Esophagus muscularis mucosa (tissue), 4 donors: ENCODE data around the gene MACROD2. TPM values are rescaled to one million over a fixed set of nuclear protein-coding genes. Genes with fewer than 3 reads are reported as not detected.

Source experiments
- DNase-seq: peaks from one replicate; pipeline ENCODE4 v3.0.0-alpha.2; 2017; ENCODE audit errors: extremely low spot score
- H3K27ac ChIP-seq, 4 donors: fragments of 200-600 bp; sonication (generic); replicated peaks in 1 of 4; 1 replicate in 3 of 4; 2 replicates in 1 of 4; pipeline ENCODE4 v1.5.1; 2016 to 2019; ENCODE audit warnings: mild to moderate bottlenecking in 1 of 4
- H3K27me3 ChIP-seq, 4 donors: fragments of 200-600 bp; sonication (generic); one replicate each; pipeline versions ENCODE4 v1.5.1 to v1.6.0; 2016 to 2019
- H3K36me3 ChIP-seq, 4 donors: fragments of 200-600 bp; sonication (generic); one replicate each; pipeline ENCODE4 v1.5.1; 2016 to 2019
- H3K4me1 ChIP-seq, 4 donors: fragments of 200-600 bp; sonication (generic); one replicate each; pipeline ENCODE4 v1.5.1; 2016 to 2019
- H3K4me3 ChIP-seq, 4 donors: fragments of 200-600 bp; sonication (generic); 1 replicate in 2 of 4; 2 replicates in 2 of 4; pipeline ENCODE4 v1.5.1; 2016 to 2019; ENCODE audit warnings: mild to moderate bottlenecking in 4 of 4, moderate library complexity in 1 of 4
- H3K9me3 ChIP-seq, 4 donors: fragments of 200-600 bp; sonication (generic); 1 replicate in 3 of 4; 2 replicates in 1 of 4; pipeline ENCODE4 v1.5.1; 2016 to 2019
- CTCF ChIP-seq, 3 experiments: fragments of 200-600 bp in 2 of 3; fragments of 450-650 bp in 1 of 3; sonication (generic) in 2 of 3; IDR thresholded peaks; one replicate each; pipeline ENCODE4 v1.5.1; 2017 to 2019; ENCODE audit warnings: antibody characterized with exemption in 3 of 3, mild to moderate bottlenecking in 2 of 3, moderate library complexity in 1 of 3
- EP300 ChIP-seq: sonication (generic); formaldehyde crosslinking; IDR thresholded peaks from one replicate; pipeline ENCODE4 v1.6.1; 2017; ENCODE audit warnings: antibody characterized with exemption
- POLR2A ChIP-seq: fragments of 450-650 bp; IDR thresholded peaks from one replicate; pipeline ENCODE4 v1.6.1; 2017; ENCODE audit warnings: antibody characterized with exemption, moderate library complexity, mild to moderate bottlenecking, low read depth
- POLR2AphosphoS5 ChIP-seq, 2 donors: sonication (generic); formaldehyde crosslinking; IDR thresholded peaks; one replicate each; pipeline ENCODE4 v1.6.1; 2017; ENCODE audit warnings: antibody characterized with exemption in 2 of 2
- WGBS: methylation state at CpG from one replicate; pipeline ENCODE4 v1.1.5; 2018; 5-methylcytosine and 5-hydroxymethylcytosine counted together
- intact Hi-C: fragments of 100-400 bp; cut with DNase I; formaldehyde crosslinking; loops from one replicate; pipeline ENCODE4 v1.15.1; 2023
- total RNA-seq, 4 donors: library from RNA; depleted of rRNA; stranded (reverse); fragments of >200 nt; gene quantifications; one replicate each; pipeline versions ENCODE4 v1.1.0 to v1.2.1, GENCODE V29; 2016

MACROD2 gene
- total RNA-seq, 4 donors from 2014 or later, result 1.4 to 3.6 (median 2.6) TPM

GRCh38 chr20:15760001-15760621 is 1764.8 kb downstream of the MACROD2 start:
- Histone ChIP-seq H3K36me3 (no peaks in the 10 kb centered on the region), H3K4me1 (peaks cover 0 to 13% (median 11%) of the 10 kb centered on the region in 4 donors), H3K4me3 (no peak overlapping the region), H3K27me3 (no peaks in the 10 kb centered on the region), H3K9me3 (no peaks in the 10 kb centered on the region), H3K27ac (no peak overlapping the region)
- 71% methylated on average over 10 of the region's 11 CpGs for WGBS
- no peak for DNase-seq
- intact Hi-C loops, result no loop called here
- TF ChIP-seq POLR2AphosphoS5 (IDR thresholded peaks at IDR 0.05) (no peak), CTCF (IDR thresholded peaks at IDR 0.05) (no peak), POLR2A (no peak), EP300 (no peak)

GRCh38 chr20:15763366-15763765 is 1768.0 kb downstream of the MACROD2 start:
- no peaks in the 10 kb centered on the region for H3K27me3 ChIP-seq
- no peak overlapping the region for H3K27ac ChIP-seq
- no peaks in the 10 kb centered on the region for H3K36me3 ChIP-seq
- no peak for DNase-seq
- peaks cover 0 to 13% (median 11%) of the 10 kb centered on the region in 4 donors for H3K4me1 ChIP-seq
- intact Hi-C loops, result no loop called here
- H3K9me3 ChIP-seq, result no peaks in the 10 kb centered on the region
- TF ChIP-seq POLR2AphosphoS5 (IDR thresholded peaks at IDR 0.05), result no peak
- TF ChIP-seq EP300, result no peak
- TF ChIP-seq POLR2A, result no peak
- no peak for TF ChIP-seq CTCF (IDR thresholded peaks at IDR 0.05)
- H3K4me3 ChIP-seq, result no peak overlapping the region

- H3K27ac ChIP-seq, result no peak overlapping the region
- H3K9me3 ChIP-seq, result no peaks in the 10 kb centered on the region
- H3K27me3 ChIP-seq, result no peaks in the 10 kb centered on the region
- no peak overlapping the region for H3K4me3 ChIP-seq
- 38% methylated on average over 1 of the region's 1 CpG for WGBS
- no peaks in the 10 kb centered on the region for H3K4me1 ChIP-seq
- H3K36me3 ChIP-seq, result no peaks in the 10 kb centered on the region
- intact Hi-C loops, result no loop called here
- no peak for DNase-seq
- TF ChIP-seq EP300 (no peak), CTCF (IDR thresholded peaks at IDR 0.05) (no peak), POLR2AphosphoS5 (IDR thresholded peaks at IDR 0.05) (no peak), POLR2A (no peak)
Measured at GRCh38 chr20:15767586-15767985, 1772.3 kb downstream of the MACROD2 start.

GRCh38 chr20:15767999-15768741 is 1772.9 kb downstream of the MACROD2 start:
- no peak for TF ChIP-seq CTCF (IDR thresholded peaks at IDR 0.05)
- TF ChIP-seq EP300, result no peak
- no peak for TF ChIP-seq POLR2AphosphoS5 (IDR thresholded peaks at IDR 0.05)
- TF ChIP-seq POLR2A, result no peak
- Histone ChIP-seq H3K27me3 (no peaks in the 10 kb centered on the region), H3K4me3 (no peak overlapping the region), H3K36me3 (no peaks in the 10 kb centered on the region), H3K4me1 (no peaks in the 10 kb centered on the region), H3K27ac (no peak overlapping the region), H3K9me3 (no peaks in the 10 kb centered on the region)
- intact Hi-C loops, result no loop called here
- no peak for DNase-seq
- WGBS, result 88% methylated on average over 3 of the region's 3 CpGs
